NT2/D1 (cell line): ENCODE data around the gene PPP1R7.
"Not testable (repeated sequence)": the region's sequence is repeated elsewhere in the genome, so short reads cannot be mapped to it uniquely, and the experiment has no call there.

Experiments
- SUZ12 ChIP-seq: IDR thresholded peaks from 2 replicates; pipeline ENCODE4 v1.6.1; 2011; ENCODE audit not compliant: insufficient read length, insufficient read depth; ENCODE audit errors: extremely low read depth
- ZNF274 ChIP-seq: IDR thresholded peaks from 2 replicates; pipeline ENCODE4 v1.6.1; 2011; ENCODE audit warnings: mild to moderate bottlenecking, low read depth, low read length

GRCh38 chr2:241104611-241105010, 45.7 kb upstream of the PPP1R7 start:
- not testable (repeated sequence) for TF ChIP-seq ZNF274, SUZ12
